Astrocyte of the spinal cord (primary cell): Measurements from ENCODE around the gene TPM3.

Experiments
- DNase-seq: peaks from one replicate; pipeline ENCODE4 v3.0.0; 2011; ENCODE audit warnings: low read depth, low spot score
- H3K4me3 ChIP-seq: 2 replicates; pipeline ENCODE4 v1.5.1; 2011; ENCODE audit warnings: low read depth, mild to moderate bottlenecking, low read length, moderate library complexity
- in situ Hi-C: cut with HindIII; loops from 2 replicates; pipeline ENCODE4 v1.10.0; 2017; ENCODE audit warnings: low sequenced_read_pairs
- TF ChIP-seq, protein P1 (sequence below): IDR thresholded peaks from 2 replicates; pipeline ENCODE4 v1.5.1; 2012; ENCODE audit warnings: low read depth, mild to moderate bottlenecking, low read length, inconsistent platforms

Gene TPM3

GRCh38 chr1:154117642-154118041 is 74.3 kb downstream of the TPM3 start:
- TF ChIP-seq, protein P1, sequence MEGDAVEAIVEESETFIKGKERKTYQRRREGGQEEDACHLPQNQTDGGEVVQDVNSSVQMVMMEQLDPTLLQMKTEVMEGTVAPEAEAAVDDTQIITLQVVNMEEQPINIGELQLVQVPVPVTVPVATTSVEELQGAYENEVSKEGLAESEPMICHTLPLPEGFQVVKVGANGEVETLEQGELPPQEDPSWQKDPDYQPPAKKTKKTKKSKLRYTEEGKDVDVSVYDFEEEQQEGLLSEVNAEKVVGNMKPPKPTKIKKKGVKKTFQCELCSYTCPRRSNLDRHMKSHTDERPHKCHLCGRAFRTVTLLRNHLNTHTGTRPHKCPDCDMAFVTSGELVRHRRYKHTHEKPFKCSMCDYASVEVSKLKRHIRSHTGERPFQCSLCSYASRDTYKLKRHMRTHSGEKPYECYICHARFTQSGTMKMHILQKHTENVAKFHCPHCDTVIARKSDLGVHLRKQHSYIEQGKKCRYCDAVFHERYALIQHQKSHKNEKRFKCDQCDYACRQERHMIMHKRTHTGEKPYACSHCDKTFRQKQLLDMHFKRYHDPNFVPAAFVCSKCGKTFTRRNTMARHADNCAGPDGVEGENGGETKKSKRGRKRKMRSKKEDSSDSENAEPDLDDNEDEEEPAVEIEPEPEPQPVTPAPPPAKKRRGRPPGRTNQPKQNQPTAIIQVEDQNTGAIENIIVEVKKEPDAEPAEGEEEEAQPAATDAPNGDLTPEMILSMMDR: no peak
- DNase-seq: no peak
- H3K4me3 ChIP-seq: no peak overlapping the region
- in situ Hi-C loops: no loop called here

DNA sequence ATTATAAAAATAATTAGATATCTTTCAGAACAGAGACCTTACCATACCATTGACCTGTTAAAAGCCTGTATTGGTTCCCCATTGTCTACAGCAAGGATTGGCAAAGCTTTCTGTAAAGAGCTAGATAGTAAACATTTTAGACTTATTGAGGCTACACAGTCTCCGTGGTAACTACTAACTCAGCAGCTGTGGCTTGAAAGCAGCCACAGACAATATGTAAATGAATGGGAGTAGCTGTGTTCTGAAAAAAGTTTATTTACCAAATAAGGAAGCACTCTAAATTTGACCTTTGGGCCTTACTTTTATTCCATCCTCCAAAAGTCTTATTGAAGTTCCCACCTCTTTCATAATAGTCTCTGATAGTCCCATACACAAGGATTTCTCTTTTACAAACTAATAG is 76.7 kb downstream of the TPM3 start:
- no peak overlapping the region for H3K4me3 ChIP-seq
- TF ChIP-seq, protein P1: no peak
- DNase-seq: no peak
- in situ Hi-C loops: no loop called here
